ENCODE data around the gene GOLPH3L.
A peak's percentile ranks its signal among the peaks of the same experiment; 100 is the strongest.
"Not testable (repeated sequence)": the region's sequence is repeated elsewhere in the genome, so short reads cannot be mapped to it uniquely, and the experiment has no call there.

GOLPH3L gene

DNA sequence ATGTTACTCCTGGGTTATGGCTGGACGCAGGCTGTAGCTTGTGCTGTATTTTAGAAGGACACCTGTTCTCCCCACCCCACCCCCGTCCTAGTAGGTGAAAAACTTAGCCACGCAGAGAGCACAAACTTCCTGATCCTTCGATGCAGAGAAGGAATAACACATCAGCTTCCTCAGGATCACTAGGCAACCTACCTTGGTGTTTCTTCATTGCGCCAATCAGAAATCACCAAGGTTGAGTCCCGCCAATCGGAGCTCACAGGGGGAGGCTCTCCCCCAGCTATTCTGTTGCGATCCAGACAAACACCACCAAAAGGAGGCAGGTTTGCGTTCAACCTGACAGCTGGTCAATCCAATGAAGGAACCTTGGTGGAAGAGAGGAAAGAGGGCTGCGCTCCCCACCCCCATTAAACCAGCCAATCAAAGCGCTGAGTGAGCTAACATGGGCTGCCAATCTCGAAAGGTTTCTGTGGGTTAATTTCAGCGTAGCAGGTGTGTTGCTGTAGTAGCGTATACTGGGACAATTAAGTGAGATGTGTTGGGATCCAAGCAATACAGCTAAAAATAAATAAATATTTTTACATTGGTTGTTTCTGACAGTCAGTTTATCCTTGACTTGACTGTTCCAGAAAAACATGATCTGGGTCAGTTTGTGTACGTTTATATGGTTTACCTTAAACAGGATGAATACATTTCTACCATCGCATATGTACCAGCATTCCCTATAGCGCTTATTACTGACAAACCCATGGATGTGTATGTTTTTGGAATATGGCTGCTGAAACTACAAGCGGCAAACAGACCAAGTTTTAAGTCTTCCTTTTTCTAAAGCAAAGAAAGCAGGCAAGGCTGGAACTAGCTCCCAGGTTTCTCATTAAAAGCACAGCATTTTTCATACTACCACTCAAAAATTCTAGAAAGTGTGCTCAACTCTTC lies at the start of gene GOLPH3L:
TSS of gene GOLPH3L (minus strand) at position 160 of the 933 bp plus-strand sequence. CDS start 2,316 bp downstream, outside the sequence.
- FAIRE-seq: peak; percentile 99

DNA sequence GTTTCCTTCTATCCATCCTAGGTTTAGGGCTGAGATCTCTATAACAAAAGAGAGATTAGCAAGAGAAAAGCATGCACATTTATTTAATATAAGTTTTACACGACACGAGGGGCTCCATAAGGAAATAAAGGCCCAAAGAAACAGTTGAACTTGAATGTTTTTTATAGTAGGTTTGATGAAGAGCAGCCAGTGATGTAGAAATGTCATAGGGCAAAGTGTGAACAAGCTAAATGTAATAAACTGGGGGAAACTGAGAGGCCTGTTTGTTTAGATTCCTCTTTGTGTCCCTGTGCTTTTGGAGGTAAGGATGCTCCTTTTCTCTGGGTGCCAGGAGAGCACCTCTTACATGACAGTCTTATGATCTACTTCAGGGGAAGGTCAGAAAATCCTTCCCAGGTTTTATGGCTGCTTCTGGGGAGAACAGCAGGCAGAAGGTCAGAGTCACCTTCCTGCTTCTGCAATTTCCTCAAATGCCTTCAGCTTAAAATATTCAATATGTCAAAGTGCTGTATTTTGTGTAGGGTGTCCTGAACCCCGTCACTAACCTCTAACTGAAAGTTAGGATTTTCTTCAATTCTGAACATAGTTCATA lies 33.3 kb upstream of the GOLPH3L start:
- FAIRE-seq: no peak

DNA sequence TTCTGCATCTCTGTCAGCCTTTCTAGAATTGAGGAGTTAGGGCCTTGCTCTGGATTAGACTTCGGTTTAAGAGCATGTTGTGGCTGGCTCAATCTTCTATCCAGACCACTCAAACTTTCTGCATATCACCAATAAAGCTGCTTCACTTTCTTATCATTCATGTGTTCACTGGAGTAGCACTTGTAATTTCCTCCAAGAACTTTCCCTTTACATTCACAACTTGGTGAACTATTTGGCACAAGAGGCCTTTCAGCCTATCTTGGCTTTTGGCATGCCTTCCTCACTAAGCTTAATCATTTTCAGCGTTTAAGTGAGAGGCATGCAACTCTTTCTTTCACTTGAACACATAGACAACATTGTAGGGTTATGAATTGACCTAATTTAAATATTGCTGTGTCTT lies 27.4 kb upstream of the GOLPH3L start:
- no peak for FAIRE-seq

DNA sequence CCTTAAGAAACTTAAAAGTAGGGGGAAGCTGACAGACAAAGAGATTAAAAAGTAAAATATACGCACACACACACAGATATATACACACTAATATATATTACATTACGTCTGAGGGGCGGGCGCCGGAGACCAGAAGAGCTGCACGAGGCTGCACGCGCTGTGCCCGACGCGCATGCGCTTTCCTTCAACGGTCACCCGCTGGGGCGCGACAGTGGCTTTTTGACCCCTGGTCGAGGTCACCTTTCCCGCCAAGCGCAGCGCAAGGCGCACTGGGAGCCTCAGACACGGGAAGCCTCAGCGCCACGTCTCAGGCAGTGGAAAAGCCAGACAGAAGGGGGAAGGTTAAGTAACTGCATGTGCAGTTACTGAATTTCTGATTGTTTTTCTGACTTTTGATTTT lies 23.7 kb upstream of the GOLPH3L start, which contains the start of gene HORMAD1:
TSS of gene HORMAD1 (minus strand) at position 193 of the 400 bp plus-strand sequence. CDS start 1,390 bp downstream, outside the sequence.
- FAIRE-seq: no peak

DNA sequence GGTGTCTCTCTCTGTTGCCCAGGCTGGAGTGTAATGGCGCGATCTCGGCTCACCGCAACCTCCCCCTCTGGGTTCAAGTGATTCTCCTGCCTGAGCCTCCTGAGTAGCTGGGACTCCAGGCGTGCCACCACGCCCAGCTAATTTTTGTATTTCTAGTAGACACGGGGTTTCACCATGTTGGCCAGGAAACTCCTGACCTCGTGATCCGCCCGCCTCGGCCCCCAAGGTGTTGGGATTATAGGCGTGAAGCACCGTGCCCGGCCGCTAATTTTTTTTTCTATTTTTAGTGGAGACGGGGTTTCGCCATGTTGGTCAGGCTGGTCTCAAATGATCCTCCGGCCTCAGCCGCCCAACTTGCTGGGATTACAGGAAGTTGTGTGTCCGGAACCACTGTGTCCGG lies 23.1 kb upstream of the GOLPH3L start:
- no peak for FAIRE-seq

DNA sequence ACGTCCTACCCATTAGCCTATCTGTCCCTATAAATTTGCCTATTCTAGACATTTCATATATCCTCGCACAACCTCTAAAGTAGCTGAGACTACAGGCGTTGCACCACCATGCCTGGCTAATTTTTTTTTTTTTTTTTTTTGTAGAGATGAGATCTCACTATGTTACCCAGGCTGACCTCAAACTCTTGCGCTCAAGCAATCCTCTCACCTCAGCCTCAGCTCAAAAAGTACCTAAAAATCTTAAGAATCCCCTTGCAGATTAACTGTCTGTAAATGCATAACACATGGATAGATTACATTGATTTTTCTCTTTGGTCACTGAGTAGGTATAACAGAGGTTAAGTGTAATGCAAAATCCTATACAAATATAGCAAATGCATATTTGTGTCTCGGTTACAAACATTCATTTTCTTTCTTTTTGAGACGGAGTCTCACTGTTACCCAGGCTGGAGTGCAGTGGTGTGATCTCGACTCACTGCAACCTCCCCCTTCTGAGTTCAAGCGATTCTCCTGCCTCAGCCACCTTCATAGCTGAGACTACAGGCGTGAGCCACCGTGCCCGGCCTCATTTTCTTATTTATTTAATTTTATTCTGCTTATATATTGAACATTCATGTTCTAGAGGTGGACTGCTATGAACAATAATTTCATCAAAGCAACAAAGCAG lies 21.4 kb upstream of the GOLPH3L start:
- FAIRE-seq: no peak

DNA sequence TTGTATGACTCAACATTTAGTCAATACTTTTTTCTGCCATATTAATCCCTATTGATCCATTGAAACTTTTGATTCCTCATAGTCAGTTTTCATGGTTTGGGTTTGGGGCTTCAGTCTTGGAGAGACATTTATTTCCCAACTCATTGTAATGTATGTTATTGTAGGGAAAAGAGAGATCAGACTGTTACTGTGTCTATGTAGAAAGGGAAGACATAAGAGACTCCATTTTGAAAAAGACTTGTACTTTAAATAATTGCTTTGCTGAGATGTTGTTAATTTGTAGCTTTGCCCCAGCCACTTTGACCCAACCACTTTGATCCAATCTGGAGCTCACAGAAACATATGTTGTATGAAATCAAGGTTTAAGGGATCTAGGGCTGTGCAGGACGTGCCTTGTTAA lies 12.1 kb upstream of the GOLPH3L start:
- FAIRE-seq: not testable (repeated sequence)

DNA sequence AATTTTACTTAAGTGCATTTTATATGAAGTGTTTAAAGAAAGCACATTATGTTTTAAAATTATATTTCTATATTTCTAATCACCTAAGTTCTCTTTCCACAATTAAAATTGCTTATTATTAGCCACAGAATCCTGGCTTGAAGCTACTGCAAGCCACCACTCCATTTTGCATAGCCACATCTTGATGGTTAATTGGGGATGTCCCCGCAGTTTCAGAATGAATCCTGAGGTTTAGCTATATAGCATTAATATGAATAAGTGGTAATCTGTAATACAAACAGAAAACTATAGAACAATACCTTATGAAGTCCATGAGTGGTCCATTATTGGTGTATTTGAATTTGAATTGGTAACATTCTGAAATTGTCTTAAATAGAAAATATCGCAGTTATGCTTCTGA lies 11.6 kb upstream of the GOLPH3L start:
- FAIRE-seq: no peak

DNA sequence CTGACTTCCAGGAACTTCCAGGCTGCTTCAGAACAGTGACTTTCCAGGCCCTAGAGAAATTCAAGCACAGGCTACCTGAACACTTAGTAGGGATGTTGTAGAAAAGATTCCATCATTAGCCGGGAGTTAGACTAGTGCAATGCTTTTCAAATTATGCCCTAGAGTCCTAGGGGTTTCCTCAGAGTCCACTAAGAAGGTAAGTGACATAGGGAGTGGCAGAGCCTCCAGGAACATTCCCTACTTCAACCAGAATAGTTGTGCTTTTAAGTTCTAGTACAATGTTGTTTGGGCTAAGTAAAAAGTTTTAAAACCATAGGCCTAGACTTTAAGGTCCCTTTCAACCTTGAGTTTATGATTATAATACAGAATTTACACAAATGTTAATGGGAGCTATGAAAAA lies 9.1 kb upstream of the GOLPH3L start:
- FAIRE-seq: no peak

DNA sequence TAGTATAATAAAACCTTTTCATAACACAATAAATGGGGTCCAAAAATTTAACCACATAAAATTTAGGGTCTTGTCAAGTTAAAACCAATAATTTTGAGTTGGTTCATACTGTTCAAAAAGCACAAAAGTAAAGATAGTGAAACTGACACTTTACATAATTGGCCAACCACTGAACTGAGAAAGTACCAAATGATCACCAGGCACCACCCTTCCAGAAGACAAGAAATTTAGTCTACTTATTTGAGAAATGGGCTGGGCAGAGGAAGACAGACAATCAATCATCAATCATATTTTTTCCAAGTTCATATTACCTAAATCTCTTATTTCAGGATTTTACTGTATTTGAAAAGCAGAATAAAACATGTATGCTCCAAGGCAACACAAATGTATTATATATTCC lies 6.5 kb upstream of the GOLPH3L start:
- no peak for FAIRE-seq

DNA sequence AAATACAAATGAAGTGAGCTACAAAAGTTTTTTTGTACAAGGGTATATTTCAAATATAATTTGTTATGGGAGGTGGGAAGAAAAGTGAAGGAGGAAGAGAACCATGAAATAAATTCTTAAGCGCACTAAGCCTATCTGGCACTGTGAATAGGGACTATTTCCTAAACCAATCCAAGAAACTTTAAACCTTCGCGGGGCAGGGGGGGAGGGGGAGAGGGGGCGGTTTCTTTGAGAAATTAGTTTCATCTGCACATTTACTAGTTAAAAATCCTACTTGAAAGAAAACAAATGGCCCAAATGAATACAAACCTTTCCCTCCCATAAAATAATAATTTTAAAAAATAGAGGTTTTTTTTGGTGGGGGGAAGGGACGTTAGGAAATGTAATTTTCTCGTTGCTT lies 364 bp downstream of the GOLPH3L start:
- FAIRE-seq: no peak

DNA sequence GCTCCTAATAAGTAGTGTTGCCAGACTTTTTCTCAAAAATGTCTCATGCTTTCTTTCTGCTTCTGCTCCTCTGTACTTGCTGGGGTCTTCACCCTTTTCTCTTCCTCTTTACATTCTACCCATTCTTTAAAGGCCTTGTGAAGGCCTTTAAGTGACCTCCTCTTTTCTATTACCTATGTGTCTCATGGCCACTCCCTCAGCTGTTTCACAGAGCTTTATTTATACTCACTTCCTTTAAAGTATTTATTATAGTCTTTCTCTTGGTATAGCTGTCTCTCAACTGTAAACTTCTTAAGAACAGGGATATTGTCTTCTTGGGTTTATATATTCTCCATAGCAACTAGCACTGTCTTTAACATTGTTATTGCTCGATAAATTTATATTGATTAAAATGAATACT lies 792 bp downstream of the GOLPH3L start:
- FAIRE-seq: no peak

DNA sequence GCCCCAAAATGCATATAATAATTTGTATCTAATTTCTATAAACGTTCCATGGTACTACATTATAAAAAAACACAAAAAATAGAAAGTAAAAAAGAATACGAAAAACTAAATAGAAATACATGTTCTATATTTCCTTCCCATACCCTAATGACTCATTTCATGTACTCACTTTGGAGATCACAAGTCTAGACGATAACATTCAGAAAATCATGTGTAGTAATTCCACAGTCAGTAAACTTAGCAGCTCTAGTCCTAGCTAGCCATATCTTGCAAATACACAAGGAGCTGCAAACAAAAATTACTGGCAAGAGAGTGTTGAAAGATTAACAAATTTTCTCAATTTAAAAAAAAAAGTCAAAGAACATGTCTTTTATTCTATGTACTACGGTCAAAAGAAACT lies 1.4 kb downstream of the GOLPH3L start:
- peak; percentile 34 for FAIRE-seq

DNA sequence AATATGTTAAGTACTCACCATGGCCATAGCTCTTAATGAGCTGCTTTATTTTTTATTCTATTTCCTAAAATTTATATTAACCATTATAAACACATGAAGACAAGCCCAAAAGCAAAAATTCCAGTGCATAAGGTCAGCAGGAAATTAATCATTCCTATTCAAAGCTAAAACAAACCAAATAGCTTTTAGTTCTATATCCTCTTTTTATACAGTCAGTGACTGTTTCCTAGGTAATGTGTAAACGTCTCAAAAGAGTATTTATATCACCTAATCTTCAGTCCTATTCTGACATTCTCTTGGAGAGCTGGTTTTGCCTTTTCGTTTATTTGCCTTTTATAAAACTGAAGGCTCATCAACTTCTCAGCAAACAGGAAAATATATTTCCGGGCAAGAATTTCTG lies 4.2 kb downstream of the GOLPH3L start:
- FAIRE-seq: no peak

DNA sequence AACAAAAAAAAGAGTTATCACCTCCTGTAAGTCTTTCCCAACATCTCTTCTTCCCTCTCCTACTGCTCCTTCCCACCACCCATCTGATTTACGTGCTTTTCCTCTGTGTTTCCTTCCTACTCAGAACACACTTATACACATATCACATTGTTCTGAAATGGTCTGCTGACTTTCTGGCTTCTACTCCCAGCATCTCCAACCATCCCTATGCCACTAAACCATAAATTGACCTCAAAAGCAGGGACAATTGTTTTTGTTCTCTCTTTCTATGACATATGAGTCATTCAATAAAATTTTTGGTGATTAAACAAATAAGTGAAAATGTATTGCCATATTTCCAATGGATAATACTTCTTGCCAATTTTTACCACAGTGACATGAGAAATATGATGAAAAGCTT lies 8.2 kb downstream of the GOLPH3L start:
- FAIRE-seq: no peak

DNA sequence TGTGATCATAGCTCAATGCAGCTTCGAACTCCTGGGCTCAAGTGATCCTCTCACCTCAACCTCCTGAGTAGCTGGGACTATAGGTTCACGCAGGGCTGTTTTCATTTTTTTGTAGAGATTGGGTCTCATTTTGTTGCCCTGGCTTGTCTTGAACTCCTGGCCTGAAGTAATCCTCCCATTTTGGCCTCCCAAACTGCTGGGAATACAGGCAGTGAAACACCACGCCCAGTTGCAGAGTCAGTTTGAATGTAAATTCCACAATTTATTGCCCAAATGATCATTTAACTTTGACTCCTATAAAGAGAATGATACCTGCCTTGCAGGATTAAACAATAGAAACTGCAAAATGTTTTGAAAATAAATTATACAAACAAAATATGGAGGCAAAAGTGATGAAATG lies 10.7 kb downstream of the GOLPH3L start:
- no peak for FAIRE-seq

DNA sequence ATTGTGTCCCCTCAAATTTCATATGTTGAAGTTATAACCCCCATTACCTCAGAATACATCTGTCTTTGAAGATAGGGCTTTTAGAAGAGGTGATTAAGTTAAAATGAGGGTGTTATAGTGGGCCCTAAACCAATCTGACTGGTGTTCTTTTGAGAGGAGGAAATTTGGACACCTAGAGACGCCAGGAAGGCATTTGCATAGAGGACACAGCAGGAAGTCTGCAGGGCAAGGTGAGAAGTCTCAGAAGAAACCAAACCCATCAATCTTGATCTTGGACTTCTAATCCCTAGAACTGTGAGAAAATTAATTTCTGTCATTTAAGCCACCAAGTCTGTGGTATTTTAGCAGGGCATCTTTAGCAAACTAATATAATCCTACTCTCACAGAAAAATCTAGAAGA lies 13.0 kb downstream of the GOLPH3L start:
- FAIRE-seq: no peak

DNA sequence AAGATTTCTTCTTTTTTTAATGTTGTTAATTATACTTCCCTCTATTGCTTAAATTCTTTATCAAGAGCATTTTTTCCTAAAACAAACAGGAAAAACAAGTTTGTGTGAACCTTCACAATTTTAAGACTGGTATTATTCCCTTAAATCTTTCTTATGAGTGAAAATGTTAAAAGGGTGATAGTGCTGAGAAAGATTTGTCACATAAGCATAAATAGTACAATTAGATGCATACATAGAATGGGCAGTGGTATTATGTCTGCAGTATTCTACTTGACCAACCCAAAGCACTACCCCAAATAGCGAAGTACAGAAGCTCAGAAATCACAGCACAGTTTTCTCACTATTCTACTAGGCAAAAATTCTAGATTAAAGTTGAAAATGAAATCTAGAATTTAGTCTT lies 18.0 kb downstream of the GOLPH3L start:
- FAIRE-seq: no peak

DNA sequence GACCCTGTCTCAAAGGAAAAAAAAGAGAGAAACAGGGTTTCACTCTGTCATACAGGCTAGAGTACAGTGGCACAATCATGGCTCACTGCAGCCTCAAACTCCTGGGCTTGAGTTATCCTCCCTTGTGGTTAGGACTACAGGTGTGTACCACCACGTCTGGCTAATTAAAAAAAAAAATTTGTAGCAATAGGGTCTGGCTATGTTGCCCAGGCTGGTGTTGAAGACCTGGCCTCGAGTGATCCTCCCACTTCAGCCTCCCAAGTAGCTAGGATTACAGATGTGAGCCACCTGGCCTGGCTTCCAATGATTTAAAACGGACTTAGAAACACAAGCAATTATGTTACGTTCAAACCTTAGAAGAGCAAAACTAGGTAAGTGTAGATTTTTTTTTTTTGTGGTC lies 22.1 kb downstream of the GOLPH3L start:
- FAIRE-seq: no peak

DNA sequence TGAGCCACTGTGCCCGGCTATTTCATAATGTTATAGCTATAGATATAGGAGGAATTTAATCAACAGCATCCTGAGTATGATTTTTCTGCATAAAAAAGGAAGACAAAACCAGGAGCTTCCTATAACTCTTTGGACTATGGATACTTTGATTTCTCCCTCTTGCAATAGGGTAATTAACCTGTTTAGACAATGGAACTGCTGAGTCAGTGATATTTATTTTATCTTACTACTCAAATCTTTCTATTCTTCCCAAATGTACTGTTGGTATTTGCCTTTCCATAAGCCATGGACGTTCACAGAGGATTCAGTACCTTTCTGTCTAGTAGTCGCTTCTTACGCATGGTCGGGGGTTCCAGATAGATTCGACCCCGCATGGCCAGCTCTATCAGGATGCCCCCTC lies 33.6 kb downstream of the GOLPH3L start:
- FAIRE-seq: no peak

DNA sequence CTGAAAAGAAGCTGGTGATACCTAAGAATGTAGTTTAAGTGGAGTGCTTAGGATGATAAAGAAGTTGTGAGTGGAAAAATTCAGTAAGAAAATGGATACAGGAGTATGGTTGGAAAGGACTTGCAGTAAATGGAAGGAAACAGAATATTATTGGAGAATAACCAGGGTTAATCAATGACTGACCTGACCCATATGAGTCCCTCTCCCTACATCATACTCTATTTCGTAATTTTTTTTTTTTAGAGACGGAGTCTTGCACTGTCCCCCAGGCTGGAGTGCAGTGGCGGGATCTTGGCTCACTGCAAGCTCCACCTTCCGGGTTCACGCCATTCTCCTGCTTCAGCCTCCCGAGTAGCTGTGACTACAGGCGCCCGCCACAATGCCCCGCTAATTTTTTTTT lies 34.1 kb downstream of the GOLPH3L start:
- FAIRE-seq: no peak

DNA sequence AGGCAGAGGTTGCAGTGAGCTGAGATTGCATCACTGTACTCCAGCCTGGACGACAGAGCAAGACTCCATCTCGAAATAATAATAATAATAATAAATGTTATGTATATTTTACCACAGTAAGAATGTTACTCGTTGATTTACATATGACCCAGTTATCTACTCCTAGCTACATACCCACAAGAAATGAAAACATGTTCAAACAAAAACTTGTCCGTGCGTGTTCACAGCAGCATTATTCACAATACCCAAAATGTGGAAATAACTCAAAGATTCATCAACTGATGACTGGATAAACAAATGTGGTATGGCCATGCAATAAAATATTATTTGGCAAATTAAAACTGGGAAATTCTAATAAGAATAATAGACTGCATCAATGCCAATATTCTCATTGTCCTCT lies 35.8 kb downstream of the GOLPH3L start:
- FAIRE-seq: no peak

DNA sequence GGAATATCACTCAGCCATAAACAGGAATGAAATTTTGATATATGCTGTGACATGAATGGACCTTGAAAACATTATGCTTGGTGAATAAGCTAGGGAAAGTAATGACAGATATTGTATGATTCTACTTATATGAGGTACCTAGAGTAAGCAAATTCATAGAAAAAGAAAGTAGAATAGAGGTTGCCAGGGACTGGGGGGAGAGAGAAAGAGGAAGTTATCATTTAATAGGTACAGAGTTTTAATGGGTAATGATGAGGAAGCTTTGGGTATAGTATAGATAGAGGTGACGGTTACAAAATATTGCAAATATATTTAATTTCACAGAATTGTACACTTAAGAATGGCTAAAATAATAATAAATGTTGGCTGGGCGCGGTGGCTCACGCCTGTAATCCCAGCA lies 36.4 kb downstream of the GOLPH3L start:
- no peak for FAIRE-seq

DNA sequence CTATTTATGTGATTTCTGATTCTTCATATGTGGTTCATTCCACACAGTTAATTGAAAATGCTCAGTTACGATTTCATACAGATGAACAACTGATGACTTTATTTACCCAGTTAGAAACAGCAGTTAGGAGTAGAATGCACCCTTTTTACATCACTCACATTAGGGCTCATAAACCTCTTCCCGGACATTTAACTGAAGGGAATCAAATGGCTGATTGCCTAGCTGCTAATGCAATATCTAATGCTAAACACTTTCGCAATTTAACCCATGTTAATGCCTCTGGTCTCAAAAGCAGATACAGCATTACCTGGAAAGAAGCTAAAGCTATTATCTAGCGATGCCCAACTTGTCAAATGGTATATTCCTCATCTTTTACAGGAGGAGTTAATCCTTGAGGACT lies 39.9 kb downstream of the GOLPH3L start:
- FAIRE-seq: not testable (repeated sequence)

Data from A204.1 (cell line).